ENCODE results near the gene PPM1H.

Gene PPM1H

DNA sequence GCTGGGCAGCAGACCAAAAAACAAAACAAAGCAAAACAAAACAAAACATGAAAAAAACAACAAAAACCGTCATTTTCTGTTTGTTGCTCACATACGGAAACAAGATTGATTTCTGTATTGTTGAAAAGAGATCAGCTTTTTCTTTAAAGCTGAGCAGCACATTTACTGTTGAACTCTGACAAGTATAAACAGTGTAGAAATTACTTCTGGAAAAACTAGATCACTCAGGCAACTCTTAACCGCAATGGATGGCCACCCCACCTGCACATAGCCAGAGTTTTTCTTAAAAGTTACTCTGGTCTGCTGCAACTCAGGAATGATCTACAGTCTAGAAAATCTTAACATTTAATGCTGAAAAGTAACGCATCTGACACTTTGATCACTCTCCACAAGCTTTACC, 80.9 kb downstream of the PPM1H start:
- H3K4me3 ChIP-seq (replicated peaks; ENCODE audit: low read depth, low read length), result no peak overlapping the region
- no peak for DNase-seq (ENCODE audit: low read depth)
- TF ChIP-seq, protein P1, sequence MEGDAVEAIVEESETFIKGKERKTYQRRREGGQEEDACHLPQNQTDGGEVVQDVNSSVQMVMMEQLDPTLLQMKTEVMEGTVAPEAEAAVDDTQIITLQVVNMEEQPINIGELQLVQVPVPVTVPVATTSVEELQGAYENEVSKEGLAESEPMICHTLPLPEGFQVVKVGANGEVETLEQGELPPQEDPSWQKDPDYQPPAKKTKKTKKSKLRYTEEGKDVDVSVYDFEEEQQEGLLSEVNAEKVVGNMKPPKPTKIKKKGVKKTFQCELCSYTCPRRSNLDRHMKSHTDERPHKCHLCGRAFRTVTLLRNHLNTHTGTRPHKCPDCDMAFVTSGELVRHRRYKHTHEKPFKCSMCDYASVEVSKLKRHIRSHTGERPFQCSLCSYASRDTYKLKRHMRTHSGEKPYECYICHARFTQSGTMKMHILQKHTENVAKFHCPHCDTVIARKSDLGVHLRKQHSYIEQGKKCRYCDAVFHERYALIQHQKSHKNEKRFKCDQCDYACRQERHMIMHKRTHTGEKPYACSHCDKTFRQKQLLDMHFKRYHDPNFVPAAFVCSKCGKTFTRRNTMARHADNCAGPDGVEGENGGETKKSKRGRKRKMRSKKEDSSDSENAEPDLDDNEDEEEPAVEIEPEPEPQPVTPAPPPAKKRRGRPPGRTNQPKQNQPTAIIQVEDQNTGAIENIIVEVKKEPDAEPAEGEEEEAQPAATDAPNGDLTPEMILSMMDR (IDR thresholded peaks at IDR 0.05; ENCODE audit: low read length, missing control alignments), result no peak

DNA sequence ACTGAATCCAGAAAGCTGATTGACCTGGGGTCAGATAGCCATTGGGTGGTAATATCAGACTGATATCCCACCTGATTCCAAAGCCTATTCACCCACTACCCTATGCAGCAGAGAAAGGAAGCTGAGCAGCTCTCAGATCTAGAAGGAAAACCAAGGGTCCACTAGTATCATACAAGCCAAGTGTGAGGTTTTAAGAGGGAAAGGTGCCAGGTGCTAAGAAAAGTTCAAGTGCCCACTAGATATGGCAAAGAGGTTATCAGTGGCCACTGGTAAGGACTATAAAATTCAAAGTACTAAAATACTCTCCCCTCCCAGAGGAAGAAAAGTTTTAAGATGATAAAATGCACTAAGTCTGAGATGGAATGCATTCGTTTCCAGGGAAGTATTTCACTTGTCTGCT, 85.6 kb downstream of the PPM1H start:
- no peak for DNase-seq (ENCODE audit: low read depth)
- TF ChIP-seq, protein P1 (IDR thresholded peaks at IDR 0.05; ENCODE audit: low read length, missing control alignments), result no peak
- no peak overlapping the region for H3K4me3 ChIP-seq (replicated peaks; ENCODE audit: low read depth, low read length)

DNA sequence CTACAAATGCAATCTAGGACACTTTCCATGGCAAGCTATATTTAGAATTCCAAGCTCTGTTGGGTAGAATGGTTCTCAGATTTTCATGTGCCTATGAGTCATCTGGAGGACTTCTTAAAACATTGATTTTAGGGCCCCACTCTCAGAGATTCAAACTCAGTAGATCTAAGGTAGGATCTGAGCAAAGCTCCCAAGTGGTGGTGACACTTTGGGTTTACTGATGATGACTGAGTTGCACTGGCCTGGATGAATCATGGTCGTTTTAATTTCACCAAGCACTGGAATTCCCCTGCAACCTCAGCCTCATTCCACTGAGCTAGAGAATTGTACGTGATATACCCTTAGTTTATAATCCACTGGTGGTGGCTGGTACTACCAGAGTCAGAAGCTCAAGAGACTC, 86.5 kb downstream of the PPM1H start:
- TF ChIP-seq, protein P1 (IDR thresholded peaks at IDR 0.05; ENCODE audit: low read length, missing control alignments), result no peak
- DNase-seq (ENCODE audit: low read depth), result peak; percentile 30
- no peak overlapping the region for H3K4me3 ChIP-seq (replicated peaks; ENCODE audit: low read depth, low read length)

DNA sequence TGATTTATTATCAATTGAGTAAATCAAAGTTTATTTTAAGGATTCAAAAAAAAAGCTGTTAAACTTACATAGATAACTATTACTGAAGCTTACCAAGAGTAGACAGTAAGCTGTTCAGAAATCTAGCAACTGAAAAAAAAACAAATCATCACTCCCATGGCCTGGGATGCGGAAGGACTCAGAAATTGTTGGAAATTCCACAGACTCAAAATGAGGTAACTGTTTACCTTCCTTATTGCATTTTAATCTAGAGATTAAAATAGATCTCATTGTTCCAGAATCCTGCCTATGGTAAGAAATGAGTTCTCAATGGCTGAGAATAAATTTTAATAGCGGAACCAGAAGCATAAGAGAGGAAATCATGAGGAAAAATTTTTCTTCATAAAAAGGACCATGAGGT, 87.2 kb downstream of the PPM1H start:
- H3K4me3 ChIP-seq (replicated peaks; ENCODE audit: low read depth, low read length), result no peak overlapping the region
- TF ChIP-seq, protein P1 (IDR thresholded peaks at IDR 0.05; ENCODE audit: low read length, missing control alignments), result no peak
- no peak for DNase-seq (ENCODE audit: low read depth)

DNA sequence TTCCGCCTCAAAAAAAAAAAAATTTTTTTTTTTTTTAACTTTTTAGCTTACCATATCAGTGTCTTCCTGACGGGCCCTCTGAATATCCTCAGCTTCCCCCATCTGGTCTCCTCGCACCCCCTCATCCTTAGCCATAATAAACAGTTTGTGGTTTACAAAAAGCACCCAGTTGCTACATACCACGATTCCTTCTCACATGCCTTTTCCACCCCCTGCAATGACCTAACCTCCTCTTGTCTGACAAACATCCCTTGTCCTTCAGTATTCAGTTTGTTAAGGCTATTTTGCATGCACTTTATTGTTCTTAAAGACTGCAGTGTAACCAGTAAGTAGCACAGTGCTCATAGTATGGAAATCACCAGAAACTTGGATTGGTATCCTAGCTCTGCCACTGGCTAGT, 88.5 kb downstream of the PPM1H start:
- no peak overlapping the region for H3K4me3 ChIP-seq (replicated peaks; ENCODE audit: low read depth, low read length)
- TF ChIP-seq, protein P1 (IDR thresholded peaks at IDR 0.05; ENCODE audit: low read length, missing control alignments), result no peak
- no peak for DNase-seq (ENCODE audit: low read depth)

DNA sequence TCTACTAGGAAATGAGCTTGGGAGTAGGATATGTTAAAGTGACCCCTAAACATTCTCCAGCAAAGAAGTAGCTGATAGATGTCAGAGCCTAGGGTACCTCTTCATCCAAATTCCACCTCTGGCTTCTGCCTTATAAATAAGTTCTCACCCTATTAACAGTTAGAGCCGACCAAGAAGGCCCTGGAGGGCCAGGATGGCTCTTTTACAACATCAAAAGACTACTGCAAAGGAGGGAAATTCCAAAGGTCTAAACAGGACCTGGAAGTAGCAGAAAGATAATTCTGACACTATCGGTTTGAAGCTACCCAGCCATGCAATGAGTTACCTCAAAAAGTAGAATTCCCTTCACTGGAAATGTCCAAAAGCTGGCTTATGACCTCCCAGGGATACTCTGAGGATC, 90.0 kb downstream of the PPM1H start:
- no peak overlapping the region for H3K4me3 ChIP-seq (replicated peaks; ENCODE audit: low read depth, low read length)
- TF ChIP-seq, protein P1 (IDR thresholded peaks at IDR 0.05; ENCODE audit: low read length, missing control alignments), result no peak
- no peak for DNase-seq (ENCODE audit: low read depth)

DNA sequence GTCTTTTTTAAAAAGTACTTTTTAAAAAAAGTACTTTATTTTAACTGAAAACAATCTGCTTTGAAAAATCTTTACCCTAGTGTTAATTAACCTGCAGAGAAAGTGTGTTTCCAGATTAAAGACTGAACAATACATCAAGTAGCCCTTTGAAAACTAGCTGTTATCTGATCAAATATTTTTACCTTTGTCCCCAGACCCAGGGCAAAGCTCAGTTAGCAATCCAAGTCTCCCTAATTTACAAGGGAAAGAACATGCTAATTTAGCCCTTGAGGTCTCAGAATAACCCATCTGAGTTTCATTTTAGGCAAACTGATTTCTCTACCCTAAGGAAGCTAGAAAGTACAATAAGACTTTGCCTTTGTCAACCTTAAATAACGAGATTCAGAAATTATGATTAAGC, 91.2 kb downstream of the PPM1H start:
- no peak for DNase-seq (ENCODE audit: low read depth)
- no peak overlapping the region for H3K4me3 ChIP-seq (replicated peaks; ENCODE audit: low read depth, low read length)
- TF ChIP-seq, protein P1 (IDR thresholded peaks at IDR 0.05; ENCODE audit: low read length, missing control alignments), result no peak

All from fibroblast of pulmonary artery (primary cell).